Panc1 (cell line): ENCODE data around the gene FCN2. TPM values are rescaled to one million over a fixed set of nuclear protein-coding genes. Genes with fewer than 3 reads are reported as not detected.

Experiments
- ATAC-seq: fragments of 200-7000 bp; cut with Tn5 transposase; 2 replicates; pipeline ENCODE4 v1.9.1; 2020; ENCODE audit warnings: mild to moderate bottlenecking, moderate library complexity
- BruUV-seq: library from RNA; stranded (reverse); fragments of 400-500 nt; replicated peaks from 2 replicates; lab custom pipeline; 2021; lab: Mats Ljungman, UMichigan
- CTCF ChIA-PET: fragments of 300-600 bp; sonication (Branson Sonifier 250); formaldehyde crosslinking; loops from one replicate; lab custom pipeline; 2022; ENCODE audit warnings: antibody characterized with exemption; lab: Charles Lee
- POLR2A ChIA-PET: fragments of 300-600 bp; sonication (Branson Sonifier 250); formaldehyde crosslinking; loops from one replicate; lab custom pipeline; 2022; ENCODE audit warnings: antibody characterized with exemption; lab: Charles Lee
- DNase-seq: peaks from one replicate; pipeline ENCODE4 v3.0.0-alpha.2; 2010; ENCODE audit warnings: low read depth, low spot score
- H3K27ac ChIP-seq: 2 replicates; pipeline ENCODE4 v1.5.1; 2011; ENCODE audit warnings: mild to moderate bottlenecking, low read length, inconsistent platforms
- H3K27me3 ChIP-seq: fragments of 200-500 bp; sonication (Bioruptor generic); 2 replicates; pipeline ENCODE4 v1.6.0; 2014; ENCODE audit warnings: low read length, inconsistent platforms; ENCODE audit not compliant: control insufficient read depth, insufficient read depth
- H3K36me3 ChIP-seq: fragments of 200-500 bp; sonication (Bioruptor generic); 2 replicates; pipeline ENCODE4 v1.5.1; 2014; ENCODE audit warnings: inconsistent platforms, mild to moderate bottlenecking, low read length, moderate library complexity; ENCODE audit not compliant: control insufficient read depth, insufficient read depth
- H3K4me1 ChIP-seq: 2 replicates; pipeline ENCODE4 v1.5.1; 2011; ENCODE audit warnings: inconsistent platforms, mild to moderate bottlenecking, low read length, moderate library complexity; ENCODE audit not compliant: control insufficient read depth, insufficient read depth
- H3K4me3 ChIP-seq, 2 experiments: 2 replicates each; pipeline ENCODE4 v1.5.1; 2011 to 2012; ENCODE audit warnings: low read depth in 2 of 2, low read length in 2 of 2, mild to moderate bottlenecking in 2 of 2, inconsistent platforms in 1 of 2, moderate library complexity in 1 of 2
- H3K9me3 ChIP-seq: fragments of 200-500 bp; sonication (Bioruptor generic); 2 replicates; pipeline ENCODE4 v1.5.1; 2014; ENCODE audit warnings: low read depth, mild to moderate bottlenecking, inconsistent platforms, low read length, moderate library complexity; ENCODE audit not compliant: control insufficient read depth, insufficient read depth
- POLR2AphosphoS5 ChIP-seq: IDR thresholded peaks from 2 replicates; pipeline ENCODE4 v1.6.1; 2012; ENCODE audit warnings: mild to moderate bottlenecking, low read depth, low read length, moderate library complexity
- SIN3A ChIP-seq: IDR thresholded peaks from 2 replicates; pipeline ENCODE4 v1.6.1; 2012; ENCODE audit warnings: low read depth, mild to moderate bottlenecking, low read length, moderate library complexity, borderline replicate concordance; ENCODE audit not compliant: insufficient read depth
- TCF7L2 ChIP-seq: IDR thresholded peaks from 2 replicates; pipeline ENCODE4 v1.6.1; 2011; ENCODE audit warnings: mild to moderate bottlenecking, low read depth, low read length, inconsistent platforms
- in situ Hi-C: cut with HindIII; loops from 2 replicates; pipeline ENCODE4 v1.10.0; 2016; ENCODE audit warnings: low sequenced_read_pairs, low pct_unique_long_range_greater_than_20kb
- intact Hi-C: fragments of 100-400 bp; cut with micrococcal nuclease; formaldehyde crosslinking; loops from one replicate; pipeline ENCODE4 v1.10.0; 2022; ENCODE audit not compliant: unreplicated experiment
- total RNA-seq: library from RNA; stranded (reverse); gene quantifications from one replicate; pipeline ENCODE4 v1.2.1, GENCODE V29; 2021; ENCODE audit not compliant: unreplicated experiment
- TF ChIP-seq, protein P1 (sequence below), 2 experiments: IDR thresholded peaks; 2 replicates each; pipeline ENCODE4 v1.6.1; 2011 to 2012; ENCODE audit warnings: low read depth in 2 of 2, control low read depth in 1 of 2, low read length in 1 of 2, mild to moderate bottlenecking in 1 of 2, moderate library complexity in 1 of 2; ENCODE audit not compliant: insufficient read depth in 1 of 2
- TF ChIP-seq, protein P2 (sequence below): fragments of 450-650 bp; IDR thresholded peaks from 2 replicates; pipeline ENCODE4 v1.5.1; 2017; ENCODE audit warnings: mild to moderate bottlenecking

The FCN2 gene
- total RNA-seq, 1 experiment from 2014 or later, result not detected

DNA sequence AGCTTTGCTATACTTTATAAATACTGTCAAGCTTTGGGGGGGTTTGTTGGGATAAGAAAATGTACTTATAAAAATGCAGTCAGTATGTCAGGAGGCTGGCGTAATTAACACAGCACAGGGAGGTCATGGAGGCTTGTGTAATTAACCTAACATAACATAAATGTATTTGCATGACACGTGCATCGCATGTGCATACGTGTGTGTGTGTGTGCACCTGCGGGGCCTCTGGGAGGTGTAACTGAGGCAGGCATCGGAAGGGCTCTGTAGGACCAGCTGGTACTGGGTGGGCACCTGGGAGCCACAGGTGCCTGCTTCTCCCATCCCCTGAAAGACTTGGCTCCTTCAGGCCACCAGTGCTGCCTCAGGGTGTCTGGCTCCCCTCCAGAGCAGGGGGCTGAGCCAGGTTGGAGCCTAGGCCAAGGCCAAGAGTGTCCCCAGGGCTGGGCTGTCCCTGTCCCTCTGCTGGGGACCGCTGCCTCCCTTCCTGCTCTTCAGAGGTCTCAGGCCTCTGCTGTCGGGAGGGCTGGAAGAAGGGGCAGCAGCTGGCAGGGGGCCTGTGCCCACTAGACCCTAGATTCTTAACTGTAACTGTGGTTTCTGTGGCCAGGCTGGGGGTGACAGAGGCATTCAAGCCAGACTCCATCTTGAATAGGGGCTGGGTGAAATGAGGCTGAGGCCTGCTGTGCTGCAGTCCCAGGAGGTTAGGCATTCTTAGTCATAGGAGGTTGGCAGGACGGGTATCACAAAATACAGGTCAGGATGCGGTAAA is 9.0 kb downstream of the FCN2 start:
- no peak overlapping the region for H3K27ac ChIP-seq
- DNase-seq, result no peak
- H3K4me3 ChIP-seq, result no peak overlapping the region
- H3K9me3 ChIP-seq, result no peaks in the 10 kb centered on the region
- intact Hi-C loops (no loop called here), in situ Hi-C loops (no loop called here)
- ATAC-seq, result no peak
- TF ChIP-seq, protein P1, sequence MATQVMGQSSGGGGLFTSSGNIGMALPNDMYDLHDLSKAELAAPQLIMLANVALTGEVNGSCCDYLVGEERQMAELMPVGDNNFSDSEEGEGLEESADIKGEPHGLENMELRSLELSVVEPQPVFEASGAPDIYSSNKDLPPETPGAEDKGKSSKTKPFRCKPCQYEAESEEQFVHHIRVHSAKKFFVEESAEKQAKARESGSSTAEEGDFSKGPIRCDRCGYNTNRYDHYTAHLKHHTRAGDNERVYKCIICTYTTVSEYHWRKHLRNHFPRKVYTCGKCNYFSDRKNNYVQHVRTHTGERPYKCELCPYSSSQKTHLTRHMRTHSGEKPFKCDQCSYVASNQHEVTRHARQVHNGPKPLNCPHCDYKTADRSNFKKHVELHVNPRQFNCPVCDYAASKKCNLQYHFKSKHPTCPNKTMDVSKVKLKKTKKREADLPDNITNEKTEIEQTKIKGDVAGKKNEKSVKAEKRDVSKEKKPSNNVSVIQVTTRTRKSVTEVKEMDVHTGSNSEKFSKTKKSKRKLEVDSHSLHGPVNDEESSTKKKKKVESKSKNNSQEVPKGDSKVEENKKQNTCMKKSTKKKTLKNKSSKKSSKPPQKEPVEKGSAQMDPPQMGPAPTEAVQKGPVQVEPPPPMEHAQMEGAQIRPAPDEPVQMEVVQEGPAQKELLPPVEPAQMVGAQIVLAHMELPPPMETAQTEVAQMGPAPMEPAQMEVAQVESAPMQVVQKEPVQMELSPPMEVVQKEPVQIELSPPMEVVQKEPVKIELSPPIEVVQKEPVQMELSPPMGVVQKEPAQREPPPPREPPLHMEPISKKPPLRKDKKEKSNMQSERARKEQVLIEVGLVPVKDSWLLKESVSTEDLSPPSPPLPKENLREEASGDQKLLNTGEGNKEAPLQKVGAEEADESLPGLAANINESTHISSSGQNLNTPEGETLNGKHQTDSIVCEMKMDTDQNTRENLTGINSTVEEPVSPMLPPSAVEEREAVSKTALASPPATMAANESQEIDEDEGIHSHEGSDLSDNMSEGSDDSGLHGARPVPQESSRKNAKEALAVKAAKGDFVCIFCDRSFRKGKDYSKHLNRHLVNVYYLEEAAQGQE (IDR thresholded peaks at IDR 0.05; ENCODE audit: insufficient read depth in 1 of 2, low read depth in 2 of 2, low read length in 1 of 2), result no peak
- no peak for TF ChIP-seq POLR2AphosphoS5
- no peak for TF ChIP-seq TCF7L2
- TF ChIP-seq, protein P2, sequence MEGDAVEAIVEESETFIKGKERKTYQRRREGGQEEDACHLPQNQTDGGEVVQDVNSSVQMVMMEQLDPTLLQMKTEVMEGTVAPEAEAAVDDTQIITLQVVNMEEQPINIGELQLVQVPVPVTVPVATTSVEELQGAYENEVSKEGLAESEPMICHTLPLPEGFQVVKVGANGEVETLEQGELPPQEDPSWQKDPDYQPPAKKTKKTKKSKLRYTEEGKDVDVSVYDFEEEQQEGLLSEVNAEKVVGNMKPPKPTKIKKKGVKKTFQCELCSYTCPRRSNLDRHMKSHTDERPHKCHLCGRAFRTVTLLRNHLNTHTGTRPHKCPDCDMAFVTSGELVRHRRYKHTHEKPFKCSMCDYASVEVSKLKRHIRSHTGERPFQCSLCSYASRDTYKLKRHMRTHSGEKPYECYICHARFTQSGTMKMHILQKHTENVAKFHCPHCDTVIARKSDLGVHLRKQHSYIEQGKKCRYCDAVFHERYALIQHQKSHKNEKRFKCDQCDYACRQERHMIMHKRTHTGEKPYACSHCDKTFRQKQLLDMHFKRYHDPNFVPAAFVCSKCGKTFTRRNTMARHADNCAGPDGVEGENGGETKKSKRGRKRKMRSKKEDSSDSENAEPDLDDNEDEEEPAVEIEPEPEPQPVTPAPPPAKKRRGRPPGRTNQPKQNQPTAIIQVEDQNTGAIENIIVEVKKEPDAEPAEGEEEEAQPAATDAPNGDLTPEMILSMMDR, result no peak
- no peak for TF ChIP-seq SIN3A
- no peaks in the 10 kb centered on the region; the same call in 1 of the 2 replicates for H3K27me3 ChIP-seq
- POLR2A ChIA-PET, result no interaction called here
- BruUV-seq, result no TSS peak
- CTCF ChIA-PET, result no interaction called here
- no peaks in the 10 kb centered on the region for H3K4me1 ChIP-seq
- H3K36me3 ChIP-seq, result no peaks in the 10 kb centered on the region

DNA sequence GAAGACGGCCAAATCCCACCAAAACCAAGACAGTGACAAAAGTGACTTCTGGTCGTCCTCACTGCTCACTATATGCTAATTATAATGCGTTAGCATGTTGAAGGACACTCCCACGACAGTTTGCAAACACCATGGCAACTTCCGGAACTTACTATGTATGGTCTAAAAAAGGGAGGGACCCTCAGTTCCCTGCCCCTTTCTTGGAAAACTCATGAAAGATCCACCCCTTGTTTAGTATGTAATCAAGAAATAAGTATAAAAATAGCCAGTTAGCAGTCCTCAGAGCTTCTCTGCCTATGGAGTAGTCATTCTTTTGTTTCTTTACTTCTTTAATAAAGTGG is 9.5 kb downstream of the FCN2 start:
- ChIA-PET POLR2A (no interaction called here), CTCF (no interaction called here)
- no TSS peak for BruUV-seq
- no peak overlapping the region for H3K4me3 ChIP-seq
- DNase-seq (no peak), ATAC-seq (no peak)
- no peaks in the 10 kb centered on the region; the same call in 1 of the 2 replicates for H3K27me3 ChIP-seq
- in situ Hi-C loops (no loop called here), intact Hi-C loops (no loop called here)
- TF ChIP-seq TCF7L2, result no peak
- TF ChIP-seq, protein P2, result no peak
- TF ChIP-seq SIN3A, result no peak
- TF ChIP-seq, protein P1 (IDR thresholded peaks at IDR 0.05; ENCODE audit: insufficient read depth in 1 of 2, low read depth in 2 of 2, low read length in 1 of 2), result no peak
- TF ChIP-seq POLR2AphosphoS5, result no peak
- H3K27ac ChIP-seq, result no peak overlapping the region
- no peaks in the 10 kb centered on the region for H3K9me3 ChIP-seq
- no peaks in the 10 kb centered on the region for H3K36me3 ChIP-seq
- no peaks in the 10 kb centered on the region for H3K4me1 ChIP-seq
